KMS-11 (cell line): ENCODE data around the gene CFAP46.

Experiments
- H2AFZ ChIP-seq: fragments of 200-600 bp; sonication (generic); 2 replicates; pipeline ENCODE4 v1.6.1; 2016; ENCODE audit warnings: antibody characterized with exemption, mixed run types, low read depth
- H3K27ac ChIP-seq: fragments of 200-600 bp; sonication (generic); 2 replicates; pipeline ENCODE4 v1.6.1; 2016; ENCODE audit warnings: mild to moderate bottlenecking, mixed run types
- H3K27me3 ChIP-seq: fragments of 200-600 bp; sonication (generic); 2 replicates; pipeline ENCODE4 v1.6.1; 2017; ENCODE audit warnings: mild to moderate bottlenecking, low read depth, mixed run types, moderate library complexity; ENCODE audit not compliant: insufficient read depth
- H3K36me3 ChIP-seq: fragments of 200-600 bp; sonication (generic); 2 replicates; pipeline ENCODE4 v1.6.1; 2017; ENCODE audit warnings: mild to moderate bottlenecking, mixed run types; ENCODE audit not compliant: insufficient read depth
- H3K4me1 ChIP-seq: fragments of 200-600 bp; sonication (generic); 2 replicates; pipeline ENCODE4 v1.6.1; 2016; ENCODE audit warnings: mild to moderate bottlenecking, low read depth, mixed run types; ENCODE audit not compliant: poor library complexity, severe bottlenecking
- H3K4me2 ChIP-seq: fragments of 200-600 bp; sonication (generic); 2 replicates; pipeline ENCODE4 v1.7.0; 2016; ENCODE audit warnings: mild to moderate bottlenecking, mixed run types
- H3K4me3 ChIP-seq: fragments of 200-600 bp; sonication (generic); IDR thresholded peaks from 2 replicates; pipeline ENCODE4 v1.6.1; 2017; ENCODE audit warnings: low read depth, low read length, mixed read lengths; ENCODE audit not compliant: insufficient read depth
- H3K79me2 ChIP-seq: fragments of 200-600 bp; sonication (generic); 2 replicates; pipeline ENCODE4 v1.6.1; 2016; ENCODE audit warnings: low read depth, mixed run types; ENCODE audit not compliant: insufficient read depth
- H3K9ac ChIP-seq: fragments of 200-600 bp; sonication (generic); 2 replicates; pipeline ENCODE4 v1.6.1; 2016; ENCODE audit warnings: mild to moderate bottlenecking, mixed run types
- H4K20me1 ChIP-seq: fragments of 200-600 bp; sonication (generic); 2 replicates; pipeline ENCODE4 v1.6.1; 2016; ENCODE audit warnings: mild to moderate bottlenecking, mixed run types; ENCODE audit not compliant: insufficient read depth
- CTCF ChIP-seq: fragments of 200-600 bp; sonication (generic); conservative IDR thresholded peaks from 2 replicates; pipeline ENCODE4 v1.6.1; 2017; ENCODE audit warnings: low read depth, mild to moderate bottlenecking, antibody characterized with exemption, low read length, moderate library complexity, mixed read lengths

CFAP46 gene

GRCh38 chr10:132964231-132964630 is 21.9 kb upstream of the CFAP46 start:
- no peak overlapping the region for H3K27ac ChIP-seq
- H3K4me2 ChIP-seq = no peak overlapping the region
- H3K79me2 ChIP-seq = no peaks in the 10 kb centered on the region
- H3K9ac ChIP-seq = no peak overlapping the region
- no peak for TF ChIP-seq CTCF
- H3K36me3 ChIP-seq = no peaks in the 10 kb centered on the region
- H3K4me3 ChIP-seq = no peak overlapping the region
- H4K20me1 ChIP-seq = no peaks in the 10 kb centered on the region
- no peak overlapping the region for H2AFZ ChIP-seq
- H3K4me1 ChIP-seq = no peaks in the 10 kb centered on the region
- H3K27me3 ChIP-seq = peaks cover 12% of the 10 kb centered on the region; the same call in 1 of the 2 replicates

- Histone ChIP-seq H3K27ac (no peak overlapping the region), H3K36me3 (no peaks in the 10 kb centered on the region), H3K79me2 (no peaks in the 10 kb centered on the region), H3K4me1 (no peaks in the 10 kb centered on the region), H2AFZ (no peak overlapping the region), H3K4me2 (no peak overlapping the region), H3K4me3 (no peak overlapping the region), H3K27me3 (peaks cover 13% of the 10 kb centered on the region; the same call in 1 of the 2 replicates), H4K20me1 (no peaks in the 10 kb centered on the region), H3K9ac (no peak overlapping the region)
- no peak for TF ChIP-seq CTCF
Observed at GRCh38 chr10:132963430-132963960, 21.1 kb upstream of the CFAP46 start.

- Histone ChIP-seq H3K4me3 (no peak overlapping the region), H3K4me2 (no peak overlapping the region), H4K20me1 (no peaks in the 10 kb centered on the region), H3K9ac (no peak overlapping the region), H3K4me1 (no peaks in the 10 kb centered on the region), H3K36me3 (no peaks in the 10 kb centered on the region), H2AFZ (no peak overlapping the region), H3K27me3 (peaks cover 19% of the 10 kb centered on the region; the same call in 1 of the 2 replicates), H3K27ac (no peak overlapping the region), H3K79me2 (no peaks in the 10 kb centered on the region)
- no peak for TF ChIP-seq CTCF
Observed at GRCh38 chr10:132962623-132963429, 20.5 kb upstream of the CFAP46 start.

- no peaks in the 10 kb centered on the region for H3K4me1 ChIP-seq
- no peak overlapping the region for H3K9ac ChIP-seq
- H3K79me2 ChIP-seq = no peaks in the 10 kb centered on the region
- peaks cover 19% of the 10 kb centered on the region; the same call in 1 of the 2 replicates for H3K27me3 ChIP-seq
- H3K36me3 ChIP-seq = no peaks in the 10 kb centered on the region
- no peak overlapping the region for H2AFZ ChIP-seq
- TF ChIP-seq CTCF = no peak
- no peak overlapping the region for H3K4me3 ChIP-seq
- H4K20me1 ChIP-seq = no peaks in the 10 kb centered on the region
- no peak overlapping the region for H3K4me2 ChIP-seq
- H3K27ac ChIP-seq = no peak overlapping the region
Observed at GRCh38 chr10:132961787-132962622, 19.6 kb upstream of the CFAP46 start.
